GM21723 (cell line): ENCODE measurements around the gene DIPK1A.
"Not testable (repeated sequence)": the region's sequence is repeated elsewhere in the genome, so short reads cannot be mapped to it uniquely, and the experiment has no call there.

Experiments used
- ATAC-seq: cut with Tn5 transposase; IDR thresholded peaks from one replicate; pipeline ENCODE4 v1.9.1; 2021; ENCODE audit warnings: mild to moderate bottlenecking, moderate library complexity; ENCODE audit not compliant: unreplicated experiment

The DIPK1A gene

DNA sequence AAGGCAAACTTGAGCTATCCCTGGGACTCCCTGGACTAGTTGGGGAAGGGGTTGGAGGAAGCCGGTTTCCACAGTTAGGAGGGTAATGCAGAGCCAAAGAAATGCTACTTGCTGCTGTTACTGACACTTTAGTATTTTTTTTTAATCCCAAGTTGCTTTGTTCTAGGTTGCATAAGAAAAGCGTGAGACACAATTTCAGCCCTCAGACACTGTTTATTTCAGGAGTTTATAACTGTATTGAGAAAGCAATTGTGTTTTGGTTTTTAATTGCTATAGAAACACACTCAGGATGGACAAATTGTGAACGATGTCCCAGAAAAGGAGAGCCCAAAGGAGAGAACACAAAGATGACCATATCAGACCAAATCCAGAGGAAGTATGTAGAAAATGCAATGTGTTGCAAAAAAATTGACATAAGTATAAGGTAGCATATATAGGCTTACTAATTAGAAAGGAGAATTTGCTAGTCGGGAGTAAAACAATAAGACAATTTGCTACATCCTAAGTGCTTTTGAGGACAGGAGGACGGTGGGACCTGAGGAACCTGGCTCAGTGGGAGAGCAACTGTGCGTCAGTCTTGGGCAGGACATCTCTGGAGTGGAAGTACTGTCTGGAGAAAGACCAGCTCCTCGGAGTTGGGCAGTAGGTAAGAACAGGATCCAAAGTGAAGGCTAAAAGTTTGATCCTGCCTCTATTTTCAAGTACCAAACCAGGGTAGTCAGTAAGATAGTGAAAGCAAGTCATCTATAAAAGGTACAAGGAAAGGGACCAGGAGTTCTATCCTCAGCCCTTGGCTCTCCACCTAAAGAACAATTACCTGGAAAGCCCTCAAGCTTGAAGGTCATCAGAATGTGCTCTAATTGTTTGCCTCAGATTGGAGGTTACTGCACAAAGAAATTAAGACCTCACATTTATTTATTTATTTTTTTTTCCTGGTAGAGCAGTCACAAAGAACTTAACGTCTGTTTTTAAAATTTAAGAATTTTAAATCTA, 39.9 kb downstream of the DIPK1A start:
- no peak for ATAC-seq

DNA sequence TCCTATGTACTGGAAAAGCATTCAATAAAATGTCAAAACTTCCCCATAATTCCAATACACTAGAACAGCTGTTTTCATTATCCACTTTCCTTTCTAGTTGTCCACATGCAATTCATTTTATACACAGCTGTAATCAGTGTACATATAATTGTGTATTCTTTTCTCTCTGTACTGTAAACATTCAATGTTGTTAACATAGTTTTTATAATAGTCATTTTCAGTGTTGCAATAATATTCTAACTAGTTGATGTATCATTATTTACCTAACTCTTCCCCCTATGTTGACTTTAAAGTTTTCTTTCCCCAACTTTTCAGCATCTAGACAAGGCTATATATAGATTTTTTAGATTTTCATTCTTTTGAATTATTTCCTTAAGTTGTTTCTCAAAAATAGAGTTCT, 44.4 kb downstream of the DIPK1A start:
- no peak for ATAC-seq

DNA sequence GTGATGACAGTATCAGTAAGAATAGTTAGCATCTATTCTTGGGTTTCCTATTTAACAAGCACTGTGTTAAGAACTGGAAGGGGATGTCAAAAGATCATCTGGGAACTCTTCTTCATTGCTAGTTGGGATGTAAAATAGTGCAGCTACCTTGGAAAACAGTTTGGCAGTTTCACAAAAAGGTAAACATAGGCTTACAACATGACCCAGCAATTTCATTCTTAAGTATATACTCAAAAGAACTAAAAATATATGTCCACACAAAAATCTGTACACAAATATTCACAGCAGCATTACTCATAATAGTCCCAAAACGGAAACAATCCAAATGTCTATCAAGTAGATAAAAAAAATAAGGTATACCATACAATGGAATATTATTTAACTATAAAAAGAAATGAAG, 45.7 kb downstream of the DIPK1A start:
- no peak for ATAC-seq

DNA sequence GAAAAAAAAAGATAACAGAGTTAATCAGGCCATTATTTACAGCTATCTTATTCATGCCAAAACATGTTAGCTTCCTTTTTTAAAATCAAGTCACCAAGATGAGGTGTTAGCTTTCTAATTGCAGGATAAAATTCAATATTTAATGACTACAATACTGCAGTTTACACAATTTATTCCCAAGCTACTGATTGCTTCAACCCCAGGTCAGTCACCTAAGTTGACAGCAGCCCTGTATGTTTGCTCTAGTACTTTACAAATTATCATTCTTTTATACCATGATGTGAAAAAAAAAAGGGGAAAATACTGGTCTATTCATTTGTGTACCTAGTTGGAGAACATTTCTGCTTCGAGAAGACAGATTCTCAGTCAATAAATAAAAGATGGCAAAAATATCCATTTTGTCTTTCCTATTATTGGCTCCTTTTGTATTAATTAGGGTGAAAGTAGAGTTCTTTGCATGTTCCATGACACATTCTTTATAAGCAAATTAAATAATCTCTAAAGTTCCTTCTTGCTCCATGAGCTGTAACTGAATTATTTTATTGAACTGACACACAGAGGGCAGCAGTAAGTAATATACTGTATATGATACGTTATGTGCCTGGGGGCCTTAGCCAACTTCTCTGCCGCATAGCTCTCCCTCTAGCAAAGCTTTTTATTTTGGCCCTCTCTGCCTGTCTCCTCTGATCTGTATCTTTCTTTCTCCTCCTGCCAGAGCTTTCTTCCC, 48.0 kb downstream of the DIPK1A start:
- no peak for ATAC-seq

DNA sequence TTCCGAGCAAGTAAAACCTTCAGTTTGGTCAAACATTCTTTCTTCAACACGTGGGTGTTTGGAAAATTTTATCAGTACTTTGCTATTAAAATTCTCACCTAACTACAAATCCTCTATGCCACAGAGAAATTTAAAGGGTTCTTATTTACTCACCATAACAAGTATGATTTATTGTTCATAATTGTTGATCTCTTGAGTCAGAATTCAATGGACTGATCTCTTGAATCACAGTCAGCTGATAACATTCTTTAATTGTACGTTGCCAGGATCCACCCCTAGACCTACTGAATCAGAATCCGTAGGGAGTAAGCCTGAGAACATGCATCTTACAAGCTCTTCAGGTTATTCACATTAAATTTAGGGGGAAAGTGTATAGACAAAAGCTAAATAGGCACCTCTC, 51.2 kb downstream of the DIPK1A start:
- no peak for ATAC-seq

DNA sequence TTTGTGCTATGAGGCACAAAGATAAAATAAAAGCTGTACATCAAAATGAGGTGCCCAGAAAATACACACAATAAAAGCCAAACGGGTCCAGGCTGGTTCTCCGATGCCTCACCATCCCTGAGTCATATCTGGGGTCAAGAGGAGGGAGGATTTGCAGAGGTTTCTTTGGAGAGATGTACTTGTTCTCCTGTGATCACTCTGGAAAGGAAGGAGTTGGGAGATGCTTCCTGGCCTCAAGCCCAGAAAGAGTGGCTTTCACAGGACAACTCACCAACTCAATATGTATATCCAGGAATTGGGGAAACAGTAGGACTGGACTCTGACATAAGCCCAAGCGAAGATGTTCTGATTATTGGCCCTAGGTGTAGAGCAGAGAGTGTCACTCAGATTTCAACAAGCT, 51.9 kb downstream of the DIPK1A start:
- ATAC-seq: no peak

DNA sequence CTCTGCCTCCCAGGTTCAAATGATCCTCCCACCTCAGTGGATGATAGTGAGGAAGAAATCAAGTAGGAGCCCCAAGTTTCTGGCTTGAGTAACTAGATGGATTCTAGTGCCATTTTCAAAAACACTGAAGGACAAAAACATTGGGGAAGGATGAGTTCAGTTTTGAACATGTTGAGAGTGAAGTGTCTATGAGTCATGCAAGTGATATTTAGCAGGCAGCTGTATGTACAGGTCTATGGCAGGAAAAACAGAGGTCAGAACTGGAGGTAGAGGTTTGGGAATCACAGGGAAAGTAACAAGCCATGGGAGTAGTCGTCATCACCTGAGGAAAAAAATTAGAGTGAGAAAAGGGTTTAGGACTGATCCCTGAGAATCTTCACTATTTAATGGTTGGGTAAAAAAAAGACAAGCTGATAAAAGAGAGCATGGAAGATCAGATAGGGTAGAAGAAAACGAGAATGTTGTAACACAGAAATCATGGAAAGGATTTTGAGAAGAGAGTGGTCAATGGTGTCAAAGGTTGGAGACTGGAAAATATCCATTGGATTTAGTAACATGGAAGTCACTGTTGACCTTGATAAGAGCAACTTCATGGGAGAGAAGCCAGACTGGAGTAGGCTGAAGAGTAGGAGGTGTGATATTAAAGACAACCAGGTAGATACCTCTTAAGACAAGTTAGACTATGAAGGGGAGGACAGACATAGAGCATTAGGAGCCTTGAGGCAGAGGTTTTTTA, 53.1 kb downstream of the DIPK1A start:
- ATAC-seq: no peak

DNA sequence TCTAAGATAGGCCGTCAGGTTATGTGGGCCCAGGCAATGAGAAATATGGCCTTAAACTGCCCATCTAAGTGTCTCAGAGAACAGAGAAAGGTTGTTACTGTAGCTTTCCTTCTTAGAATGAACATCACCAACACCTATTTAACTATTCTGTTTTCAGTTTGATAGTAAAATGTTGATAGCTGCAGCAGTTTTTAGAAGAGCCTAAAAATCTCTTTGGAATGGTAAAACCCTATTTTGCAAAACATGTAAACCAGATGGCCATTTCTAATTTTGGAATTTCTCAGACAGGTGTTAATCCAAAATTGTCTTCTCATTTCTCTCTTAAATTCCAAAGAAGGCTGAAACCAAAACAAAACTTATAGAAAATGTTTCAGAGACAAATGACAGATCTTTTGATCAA, 57.5 kb downstream of the DIPK1A start:
- no peak for ATAC-seq

DNA sequence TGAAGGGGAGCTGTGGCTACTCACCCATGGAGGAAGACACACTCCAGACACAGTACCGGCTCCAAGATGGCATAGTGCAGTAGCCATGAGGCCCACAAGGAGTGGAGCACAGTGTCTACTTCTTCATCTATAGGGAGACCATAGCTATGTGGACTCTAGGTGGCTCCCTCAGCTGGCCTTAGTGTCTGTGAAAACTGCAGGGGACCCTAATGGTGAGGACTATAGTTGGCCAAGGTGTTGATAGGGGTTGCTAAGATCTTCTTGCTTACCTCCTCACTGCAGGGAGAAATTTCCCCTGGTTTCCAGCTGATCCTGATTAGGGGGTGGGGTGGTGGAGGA, 58.9 kb downstream of the DIPK1A start:
- ATAC-seq: no peak

DNA sequence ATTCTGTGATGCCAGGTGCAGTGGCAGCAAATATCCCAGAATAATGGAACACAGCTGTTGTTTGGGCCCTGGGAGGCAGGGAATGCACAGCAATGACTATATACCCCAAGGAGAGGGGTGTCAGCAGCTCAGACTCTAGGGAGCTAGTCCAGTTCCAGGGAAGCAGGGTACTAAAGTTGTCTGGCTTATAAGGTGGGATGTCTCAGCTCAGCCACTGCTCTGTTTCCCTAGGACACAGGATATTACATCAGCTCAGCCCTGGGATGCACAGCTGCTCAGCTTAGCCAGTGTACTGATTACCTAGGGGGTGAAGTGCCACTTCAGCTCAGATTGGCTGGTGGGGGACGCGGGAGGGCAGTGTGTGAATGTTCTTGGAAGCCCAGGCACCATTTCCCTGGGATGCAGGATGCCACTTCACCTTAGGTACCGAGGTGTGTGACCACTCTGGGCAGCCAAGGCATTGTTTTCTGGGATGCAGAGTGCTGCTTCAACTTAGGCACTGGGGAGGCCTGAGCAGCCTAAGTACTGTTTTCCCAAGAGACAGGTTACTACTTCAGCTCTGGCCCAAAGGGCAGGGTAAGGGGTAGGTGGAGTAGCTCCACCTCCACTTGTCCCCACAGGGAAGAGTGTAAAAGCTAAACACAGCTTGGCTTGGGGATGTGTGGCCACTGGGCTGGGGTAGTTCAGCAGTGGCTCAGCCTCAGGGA, 59.4 kb downstream of the DIPK1A start:
- ATAC-seq: no peak

DNA sequence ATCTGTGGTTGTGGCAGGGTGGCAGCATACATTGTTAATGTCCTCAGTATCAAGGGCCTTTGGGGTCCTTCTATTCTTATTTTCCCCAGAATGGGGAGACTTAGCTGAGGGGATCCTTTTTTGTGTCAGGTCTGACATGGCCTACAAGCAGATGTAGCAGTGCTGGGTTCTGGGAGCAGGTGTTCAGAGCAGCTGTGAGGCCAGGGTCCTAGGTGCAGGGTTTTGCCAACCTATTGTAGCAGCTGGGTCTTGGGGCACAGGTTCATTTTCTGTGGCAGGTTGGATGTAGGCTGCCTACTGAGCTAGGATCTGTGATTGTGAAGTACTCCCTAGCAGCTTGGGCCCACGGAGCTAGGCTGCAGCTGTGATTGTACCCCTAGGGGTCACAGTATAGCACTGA, 60.1 kb downstream of the DIPK1A start:
- no peak for ATAC-seq

DNA sequence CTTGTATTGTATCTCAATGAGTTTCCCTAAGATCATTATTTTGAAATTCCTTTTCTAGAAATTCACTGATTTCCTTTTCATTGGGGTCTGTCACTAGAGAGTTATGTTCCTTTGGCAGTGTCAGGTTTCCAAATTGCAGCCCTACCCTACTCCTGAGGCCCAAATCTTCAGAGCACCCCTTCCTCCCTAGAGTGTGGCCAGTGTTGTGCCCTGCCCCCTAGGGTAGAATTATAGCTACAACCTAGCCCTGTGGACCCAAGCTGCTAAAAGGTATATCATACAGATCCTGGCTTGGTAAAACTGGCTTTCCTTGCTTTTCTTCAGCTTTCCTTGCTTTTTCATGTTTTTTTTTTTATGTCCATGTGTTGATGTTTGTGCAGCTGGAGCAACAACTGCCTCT, 60.7 kb downstream of the DIPK1A start:
- ATAC-seq: no peak

DNA sequence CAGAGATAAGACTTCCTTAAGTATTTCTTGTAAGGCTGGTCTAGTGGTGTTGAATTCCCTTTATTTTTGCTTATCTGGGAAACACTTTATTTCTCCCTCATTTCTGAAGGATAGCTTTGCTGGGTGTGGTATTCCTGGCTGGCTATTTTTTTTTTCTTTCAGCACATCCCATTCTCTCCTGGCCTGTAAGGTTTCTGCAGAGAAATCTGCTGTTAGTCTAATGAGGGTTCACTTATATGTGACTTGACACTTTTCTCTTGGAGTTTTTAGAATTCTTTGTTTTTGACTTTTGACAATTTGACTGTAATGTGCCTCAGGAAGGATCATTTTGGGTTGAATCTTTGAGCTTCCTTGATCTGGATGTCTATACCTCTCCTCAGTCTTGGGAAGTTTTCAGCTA, 61.5 kb downstream of the DIPK1A start:
- ATAC-seq: no peak

DNA sequence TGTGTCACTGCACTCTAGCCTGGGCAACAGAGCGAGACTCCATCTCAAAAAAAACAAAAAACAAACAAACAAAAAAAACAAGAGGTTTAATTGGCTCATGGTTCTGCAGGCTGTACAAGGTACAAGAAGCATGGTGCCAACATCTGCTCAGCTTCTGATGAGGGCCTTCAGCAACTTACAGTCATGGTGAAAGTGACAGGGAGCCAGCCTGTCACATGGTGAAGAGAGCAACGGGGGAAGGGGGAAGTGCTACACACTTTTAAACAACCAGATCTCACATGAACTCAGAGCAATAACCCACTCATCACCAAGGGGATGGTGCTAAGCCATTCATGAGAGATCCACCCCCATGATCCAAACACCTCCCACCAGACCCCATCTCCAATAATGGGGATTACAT, 63.2 kb downstream of the DIPK1A start:
- ATAC-seq: not testable (repeated sequence)

DNA sequence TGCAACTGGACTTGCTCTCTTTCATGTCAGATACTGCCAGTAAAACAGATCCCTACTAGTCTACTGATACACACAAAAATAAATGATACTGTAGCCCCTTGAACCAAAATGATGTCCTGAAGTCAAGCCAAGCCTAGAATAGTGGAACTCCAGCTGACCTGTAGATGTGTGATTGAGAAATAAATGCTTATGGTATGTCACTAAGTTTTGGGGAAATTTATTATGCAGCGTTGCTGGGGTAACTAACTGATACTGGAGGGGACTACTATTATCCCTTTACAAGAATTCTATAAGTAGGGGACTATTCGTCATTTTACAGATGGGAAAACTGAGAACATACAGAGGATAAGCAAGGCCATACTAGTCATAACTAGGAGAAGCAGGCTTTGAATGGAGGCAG, 73.8 kb downstream of the DIPK1A start:
- no peak for ATAC-seq

DNA sequence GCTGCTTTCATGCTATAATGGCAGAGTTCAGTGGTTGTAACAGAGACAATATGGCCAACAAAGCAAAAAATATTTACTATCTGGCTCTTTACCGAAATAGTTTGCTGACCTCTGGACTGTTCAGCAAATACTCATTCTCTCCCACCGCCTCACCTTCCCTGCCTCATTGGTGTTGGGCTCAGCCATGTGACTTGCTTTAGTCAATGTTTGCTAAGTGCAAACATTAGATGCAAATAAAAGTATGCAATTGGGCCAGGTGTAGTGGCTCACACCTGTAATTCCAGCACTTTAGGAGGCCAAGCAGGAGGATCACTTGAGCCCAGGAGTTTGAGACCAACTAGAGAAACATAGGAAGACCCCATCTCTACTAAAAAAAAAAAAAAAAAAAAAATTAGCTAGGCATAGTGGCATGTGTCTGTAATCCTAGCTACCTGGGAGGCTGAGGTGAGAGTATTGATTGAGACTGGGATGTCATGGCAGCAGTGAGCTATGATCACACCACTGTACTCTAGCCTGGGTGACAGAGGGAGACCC, 74.3 kb downstream of the DIPK1A start:
- no peak for ATAC-seq

DNA sequence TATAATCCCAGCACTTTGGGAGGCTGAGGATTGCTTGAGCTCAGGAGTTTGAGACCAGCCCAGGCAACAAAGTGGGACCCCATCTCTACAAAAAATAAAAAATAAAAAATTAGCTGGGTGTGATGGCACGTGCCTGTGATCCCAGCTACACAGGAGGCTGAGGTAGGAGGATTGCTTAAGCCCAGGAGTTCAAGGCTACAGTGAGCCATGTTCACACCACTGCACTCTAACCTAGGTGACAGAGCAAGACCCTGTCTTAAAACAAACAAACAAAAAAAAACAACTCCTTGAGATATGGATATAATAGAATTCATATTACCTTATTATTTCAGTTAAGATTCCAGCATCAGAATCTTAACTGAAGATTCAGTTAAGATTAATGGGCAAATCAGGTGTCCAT, 77.1 kb downstream of the DIPK1A start:
- no peak for ATAC-seq

DNA sequence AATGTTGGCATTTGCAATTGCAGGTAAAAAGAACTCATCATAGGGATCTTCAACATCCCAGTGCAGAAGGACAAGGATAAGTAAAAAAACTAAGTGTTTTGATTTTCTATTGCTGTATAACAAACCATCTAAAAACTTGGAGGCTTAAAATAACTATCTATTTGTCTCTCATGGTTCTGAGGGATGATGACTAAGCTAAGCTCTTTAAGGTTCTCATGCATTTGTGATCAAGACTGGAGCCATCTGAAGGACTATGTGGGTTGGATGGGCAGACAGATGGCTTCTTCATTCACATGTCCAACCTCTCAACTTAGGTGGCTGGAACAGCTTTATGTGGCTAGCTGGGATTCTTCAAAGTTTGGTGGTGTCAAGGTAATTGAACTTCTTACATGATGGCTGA, 78.0 kb downstream of the DIPK1A start:
- no peak for ATAC-seq

DNA sequence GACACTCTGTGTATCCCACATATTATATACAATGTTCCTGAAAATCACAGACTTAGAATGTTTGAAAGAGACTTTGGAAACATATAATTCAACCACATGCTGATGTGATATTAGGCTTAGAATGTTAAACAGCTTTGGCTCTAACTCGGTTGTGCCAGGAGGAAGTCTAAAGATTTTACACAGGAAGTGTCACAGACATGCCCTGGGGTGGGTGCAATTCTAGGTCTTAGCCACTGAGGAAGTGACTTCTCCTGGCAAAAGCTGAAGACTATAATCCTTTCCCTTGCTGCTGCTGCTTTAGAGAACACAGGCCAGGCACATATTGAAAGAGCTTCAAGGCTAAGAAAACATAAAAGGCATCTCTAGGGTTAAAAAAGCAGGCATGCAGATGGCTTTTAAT, 78.4 kb downstream of the DIPK1A start:
- ATAC-seq: no peak

DNA sequence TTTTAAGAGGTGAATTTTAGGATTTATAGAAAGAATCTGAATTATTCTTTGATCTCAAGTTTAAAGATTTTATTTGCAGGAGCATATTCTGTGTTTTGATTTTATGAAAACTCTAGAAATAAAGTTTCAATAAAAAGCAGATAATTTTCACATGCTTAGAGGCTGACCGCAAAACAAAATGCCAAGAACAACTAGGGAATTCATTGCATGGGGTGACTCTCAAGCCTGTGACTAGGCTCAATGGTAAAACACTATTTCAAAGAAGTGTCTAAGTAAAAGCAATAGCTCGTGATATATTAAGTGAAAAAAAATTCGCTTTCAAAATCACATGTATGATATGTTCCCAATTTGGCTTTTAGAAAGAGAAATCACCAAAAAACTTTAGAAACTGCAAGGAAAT, 79.9 kb downstream of the DIPK1A start:
- ATAC-seq: no peak
